NOMO-1 (cell line): ENCODE measurements around the gene CFB.
"Not testable (repeated sequence)": the region's sequence is repeated elsewhere in the genome, so short reads cannot be mapped to it uniquely, and the experiment has no call there.

Experiments used
- DNase-seq, 2 experiments: peaks; one replicate each; lab custom pipeline; 2025; ENCODE audit not compliant: unreplicated experiment in 2 of 2; lab: John Stamatoyannopoulos, UW

The CFB gene

GRCh38 chr6:31969712-31970603 is 24.1 kb downstream of the CFB start:
- DNase-seq = no peak

GRCh38 chr6:31970604-31971271 is 24.8 kb downstream of the CFB start:
- DNase-seq = no peak

GRCh38 chr6:31971279-31971992 is 25.5 kb downstream of the CFB start:
- DNase-seq = no peak

- DNase-seq = peak; percentile 96 to 99
Observed at GRCh38 chr6:31971993-31972708, 26.3 kb downstream of the CFB start, which contains the start of gene DXO. DXO (minus strand) TSS chr6:31972138; CDS start chr6:31971675, 463 bp downstream.

GRCh38 chr6:31972709-31973350 is 26.9 kb downstream of the CFB start:
- DNase-seq = no peak

- DNase-seq = not testable (repeated sequence)
Observed at GRCh38 chr6:31976065-31976464, 30.2 kb downstream of the CFB start.

- no peak for DNase-seq
Observed at GRCh38 chr6:31977816-31978431, 32.0 kb downstream of the CFB start.

GRCh38 chr6:31978831-31979230 is 32.9 kb downstream of the CFB start:
- DNase-seq = no peak

GRCh38 chr6:31979238-31979898 is 33.5 kb downstream of the CFB start:
- DNase-seq = no peak

GRCh38 chr6:31980195-31980876 is 34.4 kb downstream of the CFB start:
- not testable (repeated sequence) for DNase-seq

GRCh38 chr6:31980998-31981397 is 35.1 kb downstream of the CFB start:
- not testable (repeated sequence) for DNase-seq

- not testable (repeated sequence) for DNase-seq
Observed at GRCh38 chr6:31981744-31982143, 35.8 kb downstream of the CFB start, which contains the start of gene C4A. C4A (plus strand) TSS chr6:31982057; CDS start chr6:31982108, 51 bp downstream.

GRCh38 chr6:31989363-31989762 is 43.5 kb downstream of the CFB start:
- not testable (repeated sequence) for DNase-seq

GRCh38 chr6:31994421-31994820 is 48.5 kb downstream of the CFB start:
- not testable (repeated sequence) for DNase-seq

GRCh38 chr6:31996385-31996784 is 50.5 kb downstream of the CFB start:
- not testable (repeated sequence) for DNase-seq
